Measurements from ENCODE around the gene PCDHA2.
"Not testable (repeated sequence)": the region's sequence is repeated elsewhere in the genome, so short reads cannot be mapped to it uniquely, and the experiment has no call there.

PCDHA2 gene

GRCh38 chr5:140796718-140797095 is 2.1 kb downstream of the PCDHA2 start:
- peaks cover 40% of the 10 kb centered on the region for H3K27me3 ChIP-seq
- no peak overlapping the region for H3K4me3 ChIP-seq (ENCODE audit: low read depth in 1 of 2, low read length in 1 of 2)
- H3K27ac ChIP-seq = no peak overlapping the region
- peaks cover 53% of the 10 kb centered on the region for H3K9me3 ChIP-seq
- H3K36me3 ChIP-seq = no peaks in the 10 kb centered on the region
- TF ChIP-seq CTCF (IDR thresholded peaks at IDR 0.05) = no peak
- no peaks in the 10 kb centered on the region for H3K4me1 ChIP-seq (ENCODE audit: control insufficient read depth in 1 of 2, insufficient read depth in 1 of 2, low read depth in 1 of 2, low read length in 1 of 2)

DNA sequence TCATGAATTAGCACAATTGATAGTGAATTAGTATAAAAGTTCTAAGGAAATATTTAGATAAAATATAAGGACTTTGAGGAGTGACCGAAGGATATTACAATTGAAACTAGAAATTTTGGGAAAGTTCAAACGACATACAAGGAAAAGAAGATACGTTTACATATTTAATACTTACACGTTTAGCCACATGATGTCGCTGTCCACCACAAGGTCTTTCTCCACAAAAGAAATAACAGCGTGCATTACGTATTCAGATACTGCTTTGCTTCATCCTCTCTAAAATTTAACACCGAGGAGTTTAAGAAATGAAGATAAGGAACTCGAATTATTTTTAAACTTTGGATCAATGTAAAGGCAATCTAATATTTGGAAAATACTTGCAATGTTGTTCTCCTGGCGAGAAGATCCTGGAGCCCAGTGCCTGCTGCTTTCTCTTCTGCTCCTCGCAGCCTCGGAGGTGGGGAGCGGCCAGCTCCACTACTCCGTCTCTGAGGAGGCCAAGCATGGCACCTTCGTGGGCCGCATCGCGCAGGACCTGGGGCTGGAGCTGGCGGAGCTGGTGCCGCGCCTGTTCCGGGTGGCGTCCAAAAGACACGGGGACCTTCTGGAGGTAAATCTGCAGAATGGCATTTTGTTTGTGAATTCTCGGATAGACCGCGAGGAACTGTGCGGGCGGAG is 6.3 kb downstream of the PCDHA2 start, which contains the start of gene PCDHA3:
TSS of gene PCDHA3 (plus strand) at position 242 of the 678 bp plus-strand sequence.
- no peaks in the 10 kb centered on the region for H3K4me1 ChIP-seq (ENCODE audit: control insufficient read depth in 1 of 2, insufficient read depth in 1 of 2, low read depth in 1 of 2, low read length in 1 of 2)
- TF ChIP-seq CTCF (IDR thresholded peaks at IDR 0.05) = no peak
- H3K27me3 ChIP-seq = peaks cover 24% of the 10 kb centered on the region
- peaks cover 41% of the 10 kb centered on the region for H3K9me3 ChIP-seq
- no peaks in the 10 kb centered on the region for H3K36me3 ChIP-seq
- no peak within 1 kb of the TSS for H3K4me3 ChIP-seq (ENCODE audit: low read depth in 1 of 2, low read length in 1 of 2)
- no peak within 1 kb of the TSS for H3K27ac ChIP-seq

- no peak overlapping the region for H3K4me3 ChIP-seq (ENCODE audit: low read depth in 1 of 2, low read length in 1 of 2)
- peaks cover 24% of the 10 kb centered on the region for H3K27me3 ChIP-seq
- no peaks in the 10 kb centered on the region for H3K36me3 ChIP-seq
- H3K4me1 ChIP-seq (ENCODE audit: control insufficient read depth in 1 of 2, insufficient read depth in 1 of 2, low read depth in 1 of 2, low read length in 1 of 2) = no peaks in the 10 kb centered on the region
- H3K27ac ChIP-seq = no peak overlapping the region
- peaks cover 36% of the 10 kb centered on the region for H3K9me3 ChIP-seq
- no peak for TF ChIP-seq CTCF (IDR thresholded peaks at IDR 0.05)
Measured at GRCh38 chr5:140801494-140801841, 6.8 kb downstream of the PCDHA2 start.

DNA sequence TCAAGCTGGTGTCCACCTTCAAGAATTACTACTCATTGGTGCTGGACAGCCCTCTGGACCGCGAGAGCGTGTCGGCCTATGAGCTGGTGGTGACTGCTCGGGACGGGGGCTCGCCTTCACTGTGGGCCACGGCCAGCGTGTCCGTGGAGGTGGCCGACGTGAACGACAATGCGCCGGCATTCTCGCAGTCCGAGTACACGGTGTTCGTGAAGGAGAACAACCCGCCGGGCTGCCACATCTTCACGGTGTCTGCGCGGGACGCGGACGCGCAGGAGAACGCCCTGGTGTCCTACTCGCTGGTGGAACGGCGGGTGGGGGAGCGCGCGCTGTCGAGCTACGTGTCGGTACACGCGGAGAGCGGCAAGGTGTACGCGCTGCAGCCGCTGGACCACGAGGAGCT is 7.7 kb downstream of the PCDHA2 start:
- H3K27ac ChIP-seq; H3K4me1 ChIP-seq (ENCODE audit: control insufficient read depth in 1 of 2, insufficient read depth in 1 of 2, low read depth in 1 of 2, low read length in 1 of 2); H3K4me3 ChIP-seq (ENCODE audit: low read depth in 1 of 2, low read length in 1 of 2); H3K36me3 ChIP-seq: not testable (repeated sequence)
- H3K9me3 ChIP-seq = peaks cover 30% of the 10 kb centered on the region
- H3K27me3 ChIP-seq = peaks cover 33% of the 10 kb centered on the region

- peaks cover 28% of the 10 kb centered on the region for H3K9me3 ChIP-seq
- no peak for TF ChIP-seq CTCF (IDR thresholded peaks at IDR 0.05)
- no peaks in the 10 kb centered on the region for H3K36me3 ChIP-seq
- H3K27me3 ChIP-seq = peaks cover 35% of the 10 kb centered on the region
- H3K4me3 ChIP-seq (ENCODE audit: low read depth in 1 of 2, low read length in 1 of 2) = no peak overlapping the region
- no peaks in the 10 kb centered on the region for H3K4me1 ChIP-seq (ENCODE audit: control insufficient read depth in 1 of 2, insufficient read depth in 1 of 2, low read depth in 1 of 2, low read length in 1 of 2)
- no peak overlapping the region for H3K27ac ChIP-seq
Measured at GRCh38 chr5:140802781-140803271, 8.2 kb downstream of the PCDHA2 start.

- Histone ChIP-seq H3K4me3 (ENCODE audit: low read depth in 1 of 2, low read length in 1 of 2) (no peak within 1 kb of the TSS), H3K9me3 (peaks cover 10% of the 10 kb centered on the region), H3K36me3 (no peaks in the 10 kb centered on the region), H3K27ac (no peak within 1 kb of the TSS), H3K4me1 (ENCODE audit: control insufficient read depth in 1 of 2, insufficient read depth in 1 of 2, low read depth in 1 of 2, low read length in 1 of 2) (no peaks in the 10 kb centered on the region), H3K27me3 (peaks cover 10% of the 10 kb centered on the region)
- TF ChIP-seq CTCF (IDR thresholded peaks at IDR 0.05) = no peak
Measured at GRCh38 chr5:140806834-140807775, 12.5 kb downstream of the PCDHA2 start, which contains the start of gene PCDHA4. Gene PCDHA4, plus strand, starts transcription at chr5:140807068.

- not testable (repeated sequence) for H3K4me1 ChIP-seq (ENCODE audit: control insufficient read depth in 1 of 2, insufficient read depth in 1 of 2, low read depth in 1 of 2, low read length in 1 of 2); H3K9me3 ChIP-seq; H3K36me3 ChIP-seq; H3K27ac ChIP-seq; H3K4me3 ChIP-seq (ENCODE audit: low read depth in 1 of 2, low read length in 1 of 2)
- H3K27me3 ChIP-seq = peaks cover 10% of the 10 kb centered on the region
Measured at GRCh38 chr5:140808241-140808888, 13.7 kb downstream of the PCDHA2 start.
